GM19023 (cell line): ENCODE data around the gene SKIC8.

Experiments
- ATAC-seq: cut with Tn5 transposase; IDR thresholded peaks from one replicate; pipeline ENCODE4 v1.9.1; 2021; ENCODE audit warnings: mild to moderate bottlenecking, moderate library complexity; ENCODE audit not compliant: unreplicated experiment

The SKIC8 gene

DNA sequence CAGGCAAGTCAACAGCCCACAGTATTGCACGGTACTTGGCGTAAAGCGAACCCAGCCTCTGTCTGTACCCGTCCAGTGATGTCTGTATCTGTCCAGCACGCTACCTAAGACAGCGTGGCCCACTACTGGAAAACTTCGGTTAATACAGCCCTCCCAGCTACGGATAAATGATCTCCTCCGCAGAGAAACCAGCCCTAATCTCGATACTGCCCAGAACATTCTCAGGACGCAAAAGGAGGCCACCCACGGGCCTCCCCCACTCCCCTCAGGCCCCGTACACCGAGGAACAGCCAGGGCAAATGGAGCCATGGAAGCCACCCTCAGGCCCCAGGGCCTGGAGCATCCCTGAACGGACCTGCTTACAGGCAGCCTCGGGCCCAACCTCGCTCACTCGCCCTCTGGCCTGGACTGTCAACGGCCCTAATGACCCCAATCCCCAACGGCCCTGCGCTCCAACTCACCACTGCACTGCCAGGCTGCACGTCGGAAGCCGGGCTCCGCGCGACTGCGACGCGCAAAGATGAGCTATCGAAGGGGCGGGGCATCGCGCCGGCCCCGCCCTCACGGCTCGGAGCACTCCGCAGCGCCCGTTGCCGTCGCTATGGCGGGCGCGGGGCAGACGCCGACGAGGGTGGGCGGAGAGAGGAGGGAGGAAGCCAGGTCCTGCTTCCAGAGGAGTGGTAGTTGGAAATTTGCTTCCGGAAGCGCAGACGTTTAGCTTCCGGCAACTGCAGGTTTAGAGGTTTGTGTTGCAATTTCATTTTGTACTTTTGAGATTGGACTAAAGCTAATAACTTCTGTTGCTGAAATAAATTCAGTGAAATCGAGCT lies at the start of gene SKIC8:
SKIC8 (minus strand) TSS at position 509 of the 830 bp plus-strand sequence. CDS start 3,923 bp downstream, outside the sequence.
- peak; percentile 83 for ATAC-seq

DNA sequence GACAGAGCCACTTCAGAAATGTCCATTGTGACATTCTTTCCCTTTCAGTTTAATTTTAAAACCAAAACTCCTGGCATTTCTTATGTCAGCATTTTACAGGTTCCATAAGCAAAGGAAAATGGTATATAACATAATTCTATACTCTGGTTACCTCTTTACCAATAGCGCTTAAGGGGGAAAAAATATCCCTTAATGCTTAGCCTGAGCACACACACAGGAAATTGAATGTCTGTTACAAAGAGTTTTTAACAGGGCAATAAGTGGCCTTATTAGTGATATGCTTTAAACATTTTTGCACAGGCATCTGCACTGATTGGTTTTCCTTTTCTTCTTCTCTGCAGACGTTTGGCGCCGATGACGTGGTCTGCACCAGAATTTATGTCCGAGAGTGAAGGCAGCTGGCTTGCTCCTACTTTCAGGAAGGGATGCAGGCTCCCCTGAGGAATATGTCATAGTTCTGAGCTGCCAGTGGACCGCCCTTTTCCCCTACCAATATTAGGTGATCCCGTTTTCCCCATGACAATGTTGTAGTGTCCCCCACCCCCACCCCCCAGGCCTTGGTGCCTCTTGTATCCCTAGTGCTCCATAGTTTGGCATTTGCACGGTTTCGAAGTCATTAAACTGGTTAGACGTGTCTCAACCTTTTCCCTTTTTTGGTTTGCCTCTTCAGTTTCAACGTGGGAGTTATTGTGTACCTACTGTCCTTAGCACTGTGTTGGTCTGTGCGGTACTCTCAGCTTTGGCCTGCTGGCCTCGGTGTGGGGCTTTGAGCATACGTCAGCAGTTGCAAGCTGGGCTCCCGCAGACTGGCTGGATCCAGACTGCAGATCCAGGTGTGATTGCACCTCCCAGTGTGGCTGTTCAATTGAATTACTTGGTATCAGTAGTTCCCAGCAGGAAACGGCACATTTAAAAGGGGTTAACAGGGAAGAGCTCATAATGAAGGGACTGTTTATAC lies 48.5 kb upstream of the SKIC8 start:
- no peak for ATAC-seq

DNA sequence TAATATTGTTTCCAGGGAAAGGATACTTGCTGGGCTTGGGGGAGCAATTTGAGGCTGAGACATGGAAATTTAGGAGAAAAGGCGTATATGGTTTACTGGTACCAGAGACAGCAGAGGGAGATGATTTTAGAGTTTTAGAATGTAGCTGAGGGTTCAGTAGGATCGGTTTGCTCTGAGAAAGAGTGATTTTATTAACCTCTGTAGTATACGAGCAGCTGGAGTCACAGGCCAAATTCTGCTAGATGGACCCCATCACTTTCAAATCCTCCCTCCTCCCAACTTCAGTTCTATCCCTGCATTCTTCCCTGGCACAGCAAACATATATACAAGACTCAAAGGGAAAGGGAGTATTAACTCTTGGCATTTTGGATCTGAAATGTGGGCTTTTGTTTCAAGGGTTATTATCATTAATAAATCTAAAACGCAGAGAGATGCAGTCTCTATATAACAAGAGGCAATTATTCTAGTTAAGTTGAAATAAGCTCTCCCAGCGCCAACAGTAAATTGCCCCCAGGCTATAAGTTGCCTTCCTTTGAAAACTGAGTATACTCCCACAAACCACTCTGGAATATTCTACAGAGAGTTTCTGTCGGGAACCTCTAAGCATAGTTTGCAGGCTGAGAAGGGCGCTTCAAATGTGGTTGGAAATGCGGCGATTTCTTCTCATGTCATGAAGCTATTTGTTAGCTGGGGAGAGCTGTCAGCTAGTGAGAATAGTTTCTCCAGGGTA lies 46.2 kb upstream of the SKIC8 start:
- ATAC-seq = no peak

DNA sequence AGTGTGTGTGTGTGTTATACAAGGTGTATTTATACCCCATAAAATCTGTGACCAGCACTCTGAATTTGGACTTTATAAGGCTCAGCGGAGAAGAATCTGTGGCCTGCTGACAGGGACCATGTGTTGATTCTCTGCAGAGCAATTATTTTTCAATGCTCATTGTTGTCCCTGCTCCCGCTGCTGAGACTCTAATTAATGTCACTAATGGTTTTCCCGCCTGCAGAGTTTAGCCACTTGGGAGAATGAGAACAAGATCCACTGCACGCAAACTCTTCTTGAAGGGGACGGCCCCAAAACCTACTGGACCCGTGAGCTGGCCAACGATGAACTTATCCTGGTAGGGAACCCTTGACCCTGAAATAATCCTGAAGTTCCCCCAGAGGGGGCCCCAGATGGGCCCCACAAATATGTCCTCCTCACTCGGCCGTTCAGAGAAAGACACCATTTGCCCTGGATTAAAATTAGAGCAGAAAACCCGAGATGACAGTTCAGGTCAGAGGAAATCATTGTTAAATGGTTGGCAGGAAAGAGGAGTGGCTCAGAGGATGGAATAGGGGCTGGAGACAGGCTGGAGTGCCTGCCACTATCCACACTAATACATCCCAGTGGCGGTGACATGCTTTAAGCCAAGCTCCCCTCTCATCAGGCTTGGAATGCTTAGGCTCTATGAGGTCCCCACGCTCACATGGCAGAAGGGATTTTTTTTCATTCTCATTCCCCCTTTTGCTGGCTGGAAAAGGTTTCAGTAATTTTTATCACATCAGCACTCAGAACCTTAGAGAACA lies 44.1 kb upstream of the SKIC8 start:
- ATAC-seq = no peak

DNA sequence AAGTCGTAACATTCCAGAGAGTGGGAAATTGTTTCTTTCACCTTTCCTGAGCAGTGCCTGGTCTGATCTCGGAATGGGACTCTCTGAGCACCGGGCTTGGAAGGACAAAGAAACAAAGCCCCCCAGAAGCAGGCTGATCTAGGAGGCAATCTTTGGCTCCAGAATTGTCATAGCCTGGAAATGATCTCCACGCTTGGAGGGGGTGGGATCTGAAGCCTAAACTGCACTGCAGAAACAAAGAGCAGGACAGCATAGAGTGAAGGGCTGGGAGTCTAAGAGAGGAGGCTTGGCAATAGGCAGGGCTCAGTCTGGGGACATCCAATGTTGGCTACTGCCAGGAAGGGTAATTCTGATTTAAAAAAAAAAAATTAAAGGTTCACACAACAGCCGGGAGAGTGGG lies 42.6 kb upstream of the SKIC8 start:
- ATAC-seq = no peak

DNA sequence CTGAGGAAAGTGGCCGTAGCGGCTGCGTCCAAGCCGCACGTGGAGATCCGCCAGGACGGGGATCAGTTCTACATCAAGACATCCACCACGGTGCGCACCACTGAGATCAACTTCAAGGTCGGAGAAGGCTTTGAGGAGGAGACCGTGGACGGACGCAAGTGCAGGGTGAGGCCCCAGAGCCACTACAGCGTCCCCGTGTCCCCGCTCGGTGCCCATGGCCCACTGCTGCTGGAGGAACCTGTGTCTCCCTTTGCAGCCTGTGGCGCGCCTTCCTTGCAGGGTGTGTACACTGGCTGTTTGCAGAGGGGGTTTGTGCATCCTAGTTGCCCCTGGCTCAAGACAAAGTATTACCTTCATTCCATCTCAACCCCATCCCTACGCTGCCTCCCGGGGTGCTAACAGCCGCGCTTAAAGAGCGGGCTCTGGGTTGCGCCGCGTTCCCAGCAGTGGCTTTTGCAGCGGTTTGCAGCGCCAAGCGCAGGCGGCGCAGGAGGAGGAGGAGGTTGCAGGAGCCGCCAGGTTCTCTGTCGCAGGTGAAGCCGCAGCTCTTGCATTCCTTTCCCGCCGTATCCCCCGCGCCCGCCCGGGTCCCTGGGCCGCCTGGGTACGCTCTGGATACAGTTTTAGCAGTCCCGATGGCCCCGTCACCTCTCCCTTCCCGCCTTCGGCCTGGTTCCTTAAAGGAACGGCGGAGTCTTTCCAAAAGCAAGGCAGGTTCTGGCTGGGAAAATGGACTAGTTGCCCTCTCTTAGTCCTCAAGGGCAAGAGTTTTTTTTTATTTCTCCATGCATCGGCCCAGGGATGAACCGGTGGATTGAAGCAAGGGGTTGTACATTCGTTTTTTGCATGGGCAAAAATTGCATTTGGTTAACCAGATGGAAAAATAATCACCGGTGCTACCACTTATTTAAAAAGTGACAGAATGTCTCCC lies 41.9 kb upstream of the SKIC8 start:
- no peak for ATAC-seq

DNA sequence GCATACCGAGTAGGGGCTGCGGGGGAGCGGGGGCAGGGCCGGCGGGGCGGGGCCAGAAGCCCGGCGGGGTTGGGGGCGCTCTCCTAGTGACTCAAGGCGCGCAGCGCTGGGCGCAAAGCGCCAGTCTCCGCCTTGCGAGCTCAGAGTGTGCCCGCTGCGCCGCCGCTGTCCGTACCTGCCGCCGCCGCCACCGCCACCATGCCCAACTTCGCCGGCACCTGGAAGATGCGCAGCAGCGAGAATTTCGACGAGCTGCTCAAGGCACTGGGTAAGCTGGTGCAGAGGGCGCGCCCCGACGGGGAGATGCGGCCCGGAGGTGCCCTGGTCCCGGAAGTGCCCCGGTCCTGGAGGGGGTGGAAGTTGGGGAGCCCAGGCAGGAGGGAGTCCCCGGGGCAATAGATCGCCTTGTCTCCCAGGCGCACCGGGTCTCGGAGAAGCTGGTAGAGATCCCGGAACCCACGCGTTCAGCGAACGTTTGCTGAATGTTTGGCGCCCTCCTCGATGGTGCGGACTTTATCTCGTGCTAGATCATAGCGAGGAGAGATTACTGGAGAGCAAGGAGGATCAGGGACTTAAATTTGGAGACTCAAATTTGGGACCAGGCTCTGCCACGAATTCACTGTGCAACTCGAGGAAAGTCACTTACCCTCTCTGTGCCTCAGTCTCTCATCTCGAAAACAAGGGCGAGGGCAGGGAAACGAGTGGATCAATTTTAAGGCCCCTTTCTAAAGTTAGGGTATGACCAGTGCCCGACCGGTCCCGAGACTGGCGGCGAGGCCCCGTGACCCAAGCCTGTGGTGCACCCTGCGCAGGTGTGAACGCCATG lies 41.0 kb upstream of the SKIC8 start, which contains the start of gene CRABP1:
CRABP1 (plus strand) TSS at position 123 of the 826 bp plus-strand sequence; CDS start at position 199, 76 bp downstream.
- no peak for ATAC-seq

DNA sequence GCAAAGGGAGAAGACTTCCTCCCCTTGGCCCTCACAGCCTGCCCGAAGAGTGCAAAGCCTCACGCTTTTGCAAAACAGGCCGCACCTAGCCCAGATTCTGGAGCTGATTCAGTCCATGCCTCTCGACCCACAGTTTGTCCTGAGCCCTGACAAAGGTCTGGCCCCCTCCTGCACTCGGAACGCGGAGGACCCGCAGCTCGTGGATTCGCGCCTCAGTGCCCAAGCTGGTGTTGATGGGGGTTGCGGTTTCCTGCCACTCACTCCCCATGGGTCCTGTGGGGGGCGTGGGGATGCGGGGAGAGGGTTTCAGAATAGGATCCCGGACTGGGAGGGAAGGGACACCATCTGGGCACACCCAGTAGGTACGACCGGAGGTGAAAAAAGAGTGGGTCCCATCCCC lies 40.1 kb upstream of the SKIC8 start:
- no peak for ATAC-seq

DNA sequence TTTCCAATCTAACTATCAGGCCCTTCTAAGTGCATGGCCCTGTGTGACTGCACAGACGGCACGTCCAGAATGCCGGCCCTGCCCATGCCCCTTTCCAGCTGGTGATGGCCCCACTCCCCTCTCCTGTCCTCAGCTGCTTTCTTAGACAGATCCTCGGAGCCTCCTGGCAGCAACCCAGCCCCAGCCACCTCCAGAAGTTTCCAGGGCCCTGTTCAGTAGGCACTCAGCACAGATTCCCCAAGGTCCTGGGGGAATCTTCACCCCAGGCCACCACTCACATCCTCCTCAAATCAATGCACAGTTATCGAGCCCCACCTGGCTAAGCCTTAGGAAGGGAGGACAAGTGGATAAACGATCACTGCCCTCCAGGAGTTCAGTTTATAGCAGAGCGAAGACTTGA lies 39.4 kb upstream of the SKIC8 start:
- ATAC-seq = no peak

DNA sequence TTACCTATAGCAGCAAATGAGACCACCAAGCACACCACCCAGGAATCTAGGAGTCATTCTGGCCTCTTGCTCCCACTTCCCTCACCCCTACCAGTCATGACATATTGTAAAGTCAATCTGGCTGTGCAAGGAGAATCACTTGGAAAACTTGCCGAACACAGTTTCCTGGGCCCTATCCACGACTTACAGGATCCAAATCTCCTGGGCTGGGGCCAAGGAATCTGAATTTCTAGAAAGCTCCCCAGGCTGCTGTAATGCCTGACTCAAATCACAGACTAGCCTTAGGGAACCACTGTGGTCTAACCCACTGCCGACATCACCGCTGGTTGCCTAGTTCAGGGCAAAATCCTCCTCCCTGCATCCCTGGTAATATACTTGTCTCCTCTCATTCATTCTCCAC lies 36.6 kb upstream of the SKIC8 start:
- ATAC-seq = no peak

DNA sequence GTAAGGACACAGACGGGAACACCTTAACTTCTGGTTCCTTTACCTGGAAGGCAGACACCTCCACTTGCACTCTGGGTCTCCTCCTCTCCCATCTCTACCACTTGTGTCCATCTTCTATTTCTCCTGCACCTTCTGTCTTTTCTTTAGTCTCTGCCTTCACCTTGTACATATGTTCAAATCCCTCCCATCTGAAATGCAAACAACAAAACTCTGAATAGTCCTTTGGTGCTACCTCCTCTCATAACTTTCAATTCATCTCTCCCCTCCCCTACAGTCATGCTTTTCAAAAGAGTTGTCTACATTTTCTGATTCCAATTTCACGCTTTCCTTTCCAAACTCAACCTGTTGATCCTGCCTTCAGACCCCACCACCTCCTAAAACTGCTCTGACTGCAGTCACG lies 35.4 kb upstream of the SKIC8 start:
- no peak for ATAC-seq

DNA sequence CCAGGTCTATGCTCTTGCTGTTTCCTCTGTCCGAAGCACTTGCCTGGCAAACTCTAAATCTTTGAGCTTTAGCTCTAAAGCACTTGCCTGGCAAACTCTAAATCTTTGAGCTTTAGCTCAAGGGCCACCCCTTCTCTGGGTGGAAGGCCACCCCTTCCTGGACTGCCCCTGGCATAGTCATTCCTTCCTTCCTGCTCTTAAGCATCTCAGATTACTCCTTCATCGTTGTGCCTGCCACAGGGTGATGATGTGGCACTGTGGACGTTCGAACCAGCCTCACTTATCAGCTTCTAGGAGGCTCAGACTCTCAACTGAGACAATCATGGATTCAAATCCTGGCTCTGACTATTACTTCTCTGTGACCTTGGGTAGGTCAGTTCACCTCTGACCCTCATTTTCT lies 30.2 kb upstream of the SKIC8 start:
- ATAC-seq = no peak

DNA sequence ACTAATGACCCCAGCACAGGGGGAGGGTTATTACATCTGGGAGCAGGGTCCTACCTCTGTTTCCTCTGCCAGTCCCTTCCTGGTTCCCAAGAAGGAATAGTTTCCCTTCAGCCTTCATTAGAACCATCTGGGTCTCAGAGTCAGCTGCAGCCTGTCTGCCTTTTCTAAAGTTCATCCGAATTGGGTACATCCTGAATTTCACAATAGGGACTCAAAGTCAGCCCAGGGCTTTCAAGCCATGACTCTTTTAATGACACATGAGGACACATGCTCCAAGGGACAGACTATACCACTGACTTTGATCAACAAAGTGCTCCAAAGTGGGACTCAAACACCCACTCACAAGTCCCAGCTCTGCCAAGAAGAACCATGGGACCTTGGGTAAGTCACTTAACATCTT lies 28.1 kb upstream of the SKIC8 start:
- no peak for ATAC-seq

DNA sequence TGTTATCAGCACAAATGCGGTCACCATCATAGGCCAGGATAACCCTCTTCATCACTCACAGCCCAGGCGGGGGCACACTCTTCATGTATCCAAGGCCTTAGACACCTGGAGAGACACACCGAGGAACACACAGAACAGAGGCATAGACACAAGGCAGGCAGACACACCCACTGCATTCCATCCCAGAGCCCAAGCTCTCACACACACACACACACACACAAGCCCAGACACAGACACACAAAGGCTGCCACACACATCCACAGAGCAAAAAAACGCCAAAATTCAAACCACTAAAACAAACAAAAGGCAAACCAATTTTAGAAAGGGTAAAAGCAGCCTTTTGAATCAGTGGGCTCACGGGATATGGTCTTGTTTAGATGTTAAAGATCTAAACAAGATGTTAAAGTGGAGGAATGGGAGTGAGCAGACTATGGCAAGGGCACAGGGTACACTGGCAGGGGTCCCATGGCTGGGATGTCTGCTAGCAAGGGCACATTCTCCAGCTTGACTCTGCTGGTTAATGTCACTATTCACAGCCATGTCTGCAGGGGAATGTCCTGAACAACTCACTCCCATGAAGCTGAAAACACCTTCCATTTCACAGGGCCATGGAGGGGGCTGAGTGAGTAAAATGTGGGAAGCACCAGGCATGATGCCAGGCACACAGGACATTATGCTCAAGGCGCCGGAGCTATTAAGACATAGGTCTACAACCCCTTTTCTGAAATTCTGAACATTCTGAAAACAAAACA lies 25.9 kb upstream of the SKIC8 start:
- no peak for ATAC-seq

DNA sequence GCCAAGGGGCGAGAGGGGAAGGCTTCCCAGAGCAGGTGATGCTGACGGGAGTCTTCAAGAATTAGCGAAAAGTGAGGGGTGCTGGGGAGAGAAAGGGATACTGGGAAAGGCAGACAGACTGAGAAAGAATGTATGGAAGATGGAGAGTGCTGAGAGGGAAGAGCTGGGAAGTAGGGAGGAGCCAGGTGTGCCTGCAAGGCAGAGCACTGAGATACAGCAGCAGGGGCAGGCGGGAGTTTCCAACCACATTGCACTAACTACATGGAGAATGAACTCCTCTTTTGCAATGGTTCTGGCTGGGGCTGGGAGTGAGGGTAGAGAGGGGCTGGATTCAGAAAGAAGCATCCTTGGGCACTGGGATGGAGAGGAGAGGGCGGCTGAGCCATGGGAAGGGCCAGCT lies 24.7 kb upstream of the SKIC8 start:
- ATAC-seq = no peak

DNA sequence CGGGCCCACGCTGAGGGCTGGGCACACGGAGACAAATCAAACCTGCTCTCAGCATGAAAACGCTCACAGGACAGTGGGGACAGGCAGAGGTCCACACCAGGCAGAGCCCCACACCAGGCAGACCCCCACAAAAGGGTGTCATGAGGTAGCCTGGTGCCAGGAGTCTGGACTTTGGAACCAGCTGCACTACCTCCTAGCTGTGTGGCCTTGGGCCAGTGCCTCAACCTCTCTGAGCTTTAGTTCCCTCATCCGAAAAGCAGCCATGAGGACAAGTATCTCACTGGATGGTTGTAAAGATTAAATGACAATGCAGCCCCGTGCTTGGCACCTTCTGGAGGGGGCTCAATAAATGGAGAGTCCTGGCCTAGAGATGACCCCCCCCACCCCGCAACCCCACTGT lies 24.3 kb upstream of the SKIC8 start:
- ATAC-seq = no peak

DNA sequence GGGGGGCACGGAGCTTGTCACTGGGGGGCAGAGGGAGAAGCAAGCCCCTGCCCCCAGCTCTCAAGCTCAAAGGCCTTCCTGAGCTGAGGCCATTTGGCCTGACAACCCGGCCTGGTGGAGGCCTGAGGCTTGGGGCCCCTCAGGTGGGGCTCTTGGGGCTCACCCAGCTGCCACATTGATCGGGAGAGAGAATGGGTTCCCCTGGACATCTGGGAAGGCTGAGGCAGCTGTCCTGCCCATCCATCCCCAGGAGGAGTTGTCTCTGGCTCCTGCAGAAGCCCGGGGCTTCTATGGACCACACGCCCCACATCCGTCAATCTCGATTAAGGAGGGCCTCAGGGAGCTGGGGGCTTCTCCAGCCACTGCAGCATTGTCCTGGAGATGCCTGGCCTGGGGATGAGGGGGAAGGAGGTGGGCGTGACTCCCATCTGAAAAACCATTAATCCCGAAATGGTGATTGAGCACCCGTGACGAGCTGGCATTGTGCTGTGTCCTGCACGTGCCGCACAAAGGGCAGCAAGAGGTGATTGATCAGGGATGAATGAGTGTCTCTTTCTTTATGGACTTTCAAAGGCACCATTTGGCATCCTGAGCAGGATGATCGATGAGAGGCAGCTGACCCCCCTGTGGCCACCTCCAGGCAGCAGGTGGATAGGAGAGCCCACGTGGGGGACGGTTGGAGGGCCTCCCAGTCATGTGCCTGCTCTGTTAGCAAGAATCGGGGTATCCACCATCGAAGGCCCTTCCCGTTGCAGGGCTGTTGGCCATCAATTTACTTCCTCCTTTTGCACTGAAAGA lies 23.5 kb upstream of the SKIC8 start:
- ATAC-seq = no peak
